Keratinocyte (primary cell): ENCODE results near the gene ALOX5.

Source experiments
- CTCF ChIP-seq, 3 experiments: IDR thresholded peaks in 1 of 3; conservative IDR thresholded peaks in 1 of 3; optimal IDR thresholded peaks in 1 of 3; 2 replicates in 2 of 3; 3 replicates in 1 of 3; pipeline versions ENCODE3 to v1.5.1; 2011; ENCODE audit warnings: low read length in 3 of 3, mild to moderate bottlenecking in 3 of 3, moderate library complexity in 2 of 3, control low read depth in 1 of 3, inconsistent platforms in 1 of 3; ENCODE audit not compliant: insufficient read depth in 2 of 3; ENCODE audit errors: extremely low read depth in 1 of 3
- EZH2 ChIP-seq: IDR thresholded peaks from one replicate; pipeline ENCODE4 v1.6.1; 2012; ENCODE audit warnings: inconsistent platforms, mild to moderate bottlenecking, low read length, moderate library complexity

- TF ChIP-seq EZH2: no peak
- no peak for TF ChIP-seq CTCF (optimal IDR thresholded peaks at IDR 0.05 in 1 of 3, IDR thresholded peaks at IDR 0.05 in 1 of 3, conservative IDR thresholded peaks at IDR 0.05 in 1 of 3; ENCODE audit: extremely low read depth in 1 of 3, insufficient read depth in 2 of 3, low read length in 3 of 3)
Measured at GRCh38 chr10:45355494-45355893, 18.5 kb upstream of the ALOX5 start.
